Measurements from ENCODE around the gene SP2. TPM values are rescaled to one million over a fixed set of nuclear protein-coding genes. Genes with fewer than 3 reads are reported as not detected.

SP2 gene
- total RNA-seq, 1 donor from 2014 or later: 12.1 TPM

- no peak overlapping the region for H3K9ac ChIP-seq (ENCODE audit: low read length)
- Mint-ChIP-seq H3K36me3 (ENCODE audit: low read depth, unreplicated experiment) (no peaks in the 10 kb centered on the region), H3K4me3 (ENCODE audit: unreplicated experiment) (no peak overlapping the region), H3K4me1 (ENCODE audit: low read depth, unreplicated experiment) (peaks cover 2% of the 10 kb centered on the region), H3K9me3 (ENCODE audit: unreplicated experiment) (no peaks in the 10 kb centered on the region), H3K27ac (ENCODE audit: unreplicated experiment) (no peak overlapping the region), H3K27me3 (ENCODE audit: low read depth, unreplicated experiment) (peaks cover 22% of the 10 kb centered on the region)
- FAIRE-seq: no peak
- no peaks in the 10 kb centered on the region for H3K36me3 ChIP-seq (ENCODE audit: insufficient read depth, low read length)
- no peak overlapping the region for H3K27ac ChIP-seq (ENCODE audit: low read depth, low read length)
- TF ChIP-seq CTCF (IDR thresholded peaks at IDR 0.05; ENCODE audit: insufficient read depth, low read depth, low read length) (no peak), EZH2 (IDR thresholded peaks at IDR 0.05; ENCODE audit: insufficient read depth, low read length) (no peak)
- no peaks in the 10 kb centered on the region for H4K20me1 ChIP-seq (ENCODE audit: insufficient read depth, low read length)
- H3K4me1 ChIP-seq (ENCODE audit: insufficient read depth, low read length): no peaks in the 10 kb centered on the region
- no peak overlapping the region for H3K4me2 ChIP-seq (ENCODE audit: low read length)
- no peaks in the 10 kb centered on the region for H3K9me3 ChIP-seq (ENCODE audit: insufficient read depth, low read depth, low read length)
- H3K27me3 ChIP-seq (ENCODE audit: insufficient read depth, low read length): peaks cover 7% of the 10 kb centered on the region
- no peaks in the 10 kb centered on the region for H3K79me2 ChIP-seq (ENCODE audit: insufficient read depth, low read length)
- H3K4me3 ChIP-seq (ENCODE audit: insufficient read depth, low read depth, low read length): no peak overlapping the region
- H2AFZ ChIP-seq (ENCODE audit: low read depth, low read length): no peak overlapping the region
- DNase-seq (ENCODE audit: low read depth): no peak
Measured at GRCh38 chr17:47884427-47884740, 11.7 kb upstream of the SP2 start.

DNA sequence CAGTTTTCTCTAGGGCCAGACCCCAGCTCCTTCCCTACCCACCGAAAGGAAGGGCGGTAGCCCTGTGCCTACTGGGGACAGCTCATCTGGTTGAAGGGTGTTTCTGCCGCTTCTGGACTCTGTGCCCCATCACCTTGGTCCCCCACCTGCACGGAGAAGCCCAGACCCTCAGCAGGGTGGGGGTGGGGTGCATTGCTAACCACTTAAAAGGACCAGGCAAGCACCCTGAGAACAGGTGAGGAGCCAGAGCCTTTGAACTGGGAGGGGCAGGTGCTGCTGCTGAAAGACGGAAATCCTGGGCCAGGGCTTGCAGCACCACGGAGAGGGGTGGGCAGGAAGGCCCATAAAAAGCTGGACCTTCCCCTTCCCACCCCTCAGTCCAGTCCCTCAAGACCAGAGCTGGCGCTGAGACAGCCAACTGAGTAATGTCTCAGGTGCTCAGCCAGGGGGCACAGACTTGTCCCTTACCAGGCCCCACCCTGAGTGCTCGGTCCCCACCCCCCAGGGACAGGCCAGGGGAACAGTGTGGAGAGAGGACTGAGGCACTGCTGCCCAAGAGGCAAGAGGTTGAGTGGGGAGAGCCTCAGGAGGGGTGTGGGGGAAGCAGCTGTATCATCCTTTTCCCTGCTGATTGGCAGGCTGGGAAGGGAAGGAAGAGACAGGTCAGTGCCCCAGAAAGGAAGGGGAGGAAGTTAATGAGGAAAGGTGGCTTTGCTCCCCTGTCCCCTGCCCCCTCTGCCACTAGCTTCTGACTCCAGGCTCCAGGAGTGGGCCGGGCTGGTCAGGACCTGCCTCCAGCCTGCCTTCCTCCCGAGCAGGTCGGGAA lies 10.9 kb upstream of the SP2 start:
- peaks cover 7% of the 10 kb centered on the region for H3K27me3 ChIP-seq (ENCODE audit: insufficient read depth, low read length)
- H3K36me3 Mint-ChIP-seq (ENCODE audit: low read depth, unreplicated experiment): no peaks in the 10 kb centered on the region
- H4K20me1 ChIP-seq (ENCODE audit: insufficient read depth, low read length): no peaks in the 10 kb centered on the region
- no peak overlapping the region for H3K4me3 Mint-ChIP-seq (ENCODE audit: unreplicated experiment)
- H3K9me3 ChIP-seq (ENCODE audit: insufficient read depth, low read depth, low read length): no peaks in the 10 kb centered on the region
- no peak overlapping the region for H3K27ac ChIP-seq (ENCODE audit: low read depth, low read length)
- TF ChIP-seq EZH2 (IDR thresholded peaks at IDR 0.05; ENCODE audit: insufficient read depth, low read length): no peak
- TF ChIP-seq CTCF (IDR thresholded peaks at IDR 0.05; ENCODE audit: insufficient read depth, low read depth, low read length): no peak
- no peaks in the 10 kb centered on the region for H3K79me2 ChIP-seq (ENCODE audit: insufficient read depth, low read length)
- H3K9me3 Mint-ChIP-seq (ENCODE audit: unreplicated experiment): no peaks in the 10 kb centered on the region
- no peak overlapping the region for H3K9ac ChIP-seq (ENCODE audit: low read length)
- FAIRE-seq (no peak), DNase-seq (ENCODE audit: low read depth) (no peak)
- H3K4me2 ChIP-seq (ENCODE audit: low read length): no peak overlapping the region
- H3K27me3 Mint-ChIP-seq (ENCODE audit: low read depth, unreplicated experiment): peaks cover 22% of the 10 kb centered on the region
- no peak overlapping the region for H3K4me3 ChIP-seq (ENCODE audit: insufficient read depth, low read depth, low read length)
- H3K4me1 ChIP-seq (ENCODE audit: insufficient read depth, low read length): no peaks in the 10 kb centered on the region
- no peaks in the 10 kb centered on the region for H3K36me3 ChIP-seq (ENCODE audit: insufficient read depth, low read length)
- H3K4me1 Mint-ChIP-seq (ENCODE audit: low read depth, unreplicated experiment): peaks cover 2% of the 10 kb centered on the region
- no peak overlapping the region for H3K27ac Mint-ChIP-seq (ENCODE audit: unreplicated experiment)
- no peak overlapping the region for H2AFZ ChIP-seq (ENCODE audit: low read depth, low read length)

GRCh38 chr17:47888293-47888692 lies 7.7 kb upstream of the SP2 start:
- Mint-ChIP-seq H3K27ac (ENCODE audit: unreplicated experiment) (no peak overlapping the region), H3K4me3 (ENCODE audit: unreplicated experiment) (no peak overlapping the region), H3K27me3 (ENCODE audit: low read depth, unreplicated experiment) (peaks cover 11% of the 10 kb centered on the region), H3K9me3 (ENCODE audit: unreplicated experiment) (no peaks in the 10 kb centered on the region), H3K4me1 (ENCODE audit: low read depth, unreplicated experiment) (peaks cover 2% of the 10 kb centered on the region), H3K36me3 (ENCODE audit: low read depth, unreplicated experiment) (no peaks in the 10 kb centered on the region)
- DNase-seq (ENCODE audit: low read depth): no peak
- no peaks in the 10 kb centered on the region for H3K36me3 ChIP-seq (ENCODE audit: insufficient read depth, low read length)
- H3K27me3 ChIP-seq (ENCODE audit: insufficient read depth, low read length): peaks cover 4% of the 10 kb centered on the region
- no peaks in the 10 kb centered on the region for H3K9me3 ChIP-seq (ENCODE audit: insufficient read depth, low read depth, low read length)
- no peak overlapping the region for H3K27ac ChIP-seq (ENCODE audit: low read depth, low read length)
- FAIRE-seq: no peak
- TF ChIP-seq CTCF (IDR thresholded peaks at IDR 0.05; ENCODE audit: insufficient read depth, low read depth, low read length) (no peak), EZH2 (IDR thresholded peaks at IDR 0.05; ENCODE audit: insufficient read depth, low read length) (no peak)
- H3K79me2 ChIP-seq (ENCODE audit: insufficient read depth, low read length): no peaks in the 10 kb centered on the region
- H2AFZ ChIP-seq (ENCODE audit: low read depth, low read length): no peak overlapping the region
- H3K4me2 ChIP-seq (ENCODE audit: low read length): no peak overlapping the region
- H3K9ac ChIP-seq (ENCODE audit: low read length): no peak overlapping the region
- no peaks in the 10 kb centered on the region for H4K20me1 ChIP-seq (ENCODE audit: insufficient read depth, low read length)
- H3K4me1 ChIP-seq (ENCODE audit: insufficient read depth, low read length): no peaks in the 10 kb centered on the region
- H3K4me3 ChIP-seq (ENCODE audit: insufficient read depth, low read depth, low read length): no peak overlapping the region
